ENCODE data around the gene HMSD.
A peak's percentile ranks its signal among the peaks of the same experiment; 100 is the strongest.
"Not testable (repeated sequence)": the region's sequence is repeated elsewhere in the genome, so short reads cannot be mapped to it uniquely, and the experiment has no call there.

The HMSD gene, protein sequence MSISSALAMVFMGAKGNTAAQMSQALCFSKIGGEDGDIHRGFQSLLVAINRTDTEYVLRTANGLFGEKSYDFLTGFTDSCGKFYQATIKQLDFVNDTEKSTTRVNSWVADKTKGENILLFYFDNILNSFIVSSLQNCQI

DNA sequence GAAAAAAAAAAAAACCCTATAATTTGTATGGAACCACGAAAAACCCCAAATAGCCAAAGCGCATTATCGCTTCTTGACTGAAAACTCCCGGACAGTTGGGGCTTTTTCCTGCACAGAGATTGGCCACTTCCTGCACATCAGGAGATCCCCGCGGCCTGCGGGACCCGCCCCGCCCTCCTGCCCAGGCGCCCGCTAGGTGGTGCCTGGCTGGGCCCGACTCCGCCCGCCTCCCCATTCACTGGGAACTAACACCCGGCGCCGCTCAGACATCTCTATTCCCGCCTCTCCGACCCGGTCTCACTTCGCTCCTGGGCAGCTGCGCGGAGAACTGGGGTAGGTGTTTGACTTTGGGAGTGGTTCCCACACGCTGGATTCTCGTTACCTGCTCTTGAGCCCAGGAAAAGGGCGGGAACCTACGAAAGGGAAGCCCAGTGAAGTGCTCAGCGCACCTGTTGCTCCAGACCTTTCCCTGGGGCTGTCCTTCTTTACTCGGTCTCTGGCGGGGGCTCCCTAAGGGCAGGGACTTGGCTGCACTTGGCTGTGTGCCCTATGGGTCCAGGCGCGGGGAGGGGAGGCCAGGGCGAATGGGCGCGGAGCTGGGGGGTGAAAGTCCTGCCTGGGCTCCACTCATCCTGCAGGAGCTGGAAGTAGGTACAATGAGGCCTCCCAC lies at the start of gene HMSD:
TSS of gene HMSD (plus strand) at position 234 of the 670 bp plus-strand sequence. CDS start 4,155 bp downstream, outside the sequence.
- peak; percentile 64 for DNase-seq

DNA sequence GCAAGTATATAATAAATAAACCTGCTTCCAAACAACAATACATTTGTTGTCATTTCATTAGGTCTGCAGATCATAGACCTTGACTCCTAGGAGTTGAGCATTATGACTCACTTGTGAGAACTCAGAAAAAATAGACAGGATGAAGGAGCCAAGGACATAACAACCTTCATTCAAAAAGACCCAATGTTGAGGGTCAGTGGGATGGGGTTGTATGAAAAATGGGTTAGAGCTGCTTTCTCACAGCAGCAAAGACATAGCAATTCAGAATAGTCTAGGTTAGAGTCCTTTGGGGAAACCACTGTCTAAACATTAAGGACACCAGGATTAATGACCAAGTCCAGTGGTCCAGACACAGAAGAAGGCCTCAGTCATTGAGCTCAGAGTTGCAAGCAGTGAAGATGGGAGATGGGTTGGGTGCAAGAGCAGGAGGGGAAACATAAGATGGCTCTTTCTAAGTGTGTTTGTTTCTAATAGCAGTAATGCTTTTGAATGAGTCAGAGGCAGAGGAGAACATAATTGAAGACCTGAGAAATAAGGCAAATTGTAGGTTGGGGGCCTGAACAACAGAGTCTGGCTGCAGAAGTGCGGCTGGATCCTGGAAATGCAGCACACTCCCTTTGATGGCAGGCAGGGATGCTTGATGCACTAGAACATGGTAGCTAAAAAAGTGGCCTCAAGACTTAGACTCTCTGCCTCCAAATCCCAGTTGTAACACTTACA lies 45.1 kb upstream of the HMSD start:
- DNase-seq = no peak

DNA sequence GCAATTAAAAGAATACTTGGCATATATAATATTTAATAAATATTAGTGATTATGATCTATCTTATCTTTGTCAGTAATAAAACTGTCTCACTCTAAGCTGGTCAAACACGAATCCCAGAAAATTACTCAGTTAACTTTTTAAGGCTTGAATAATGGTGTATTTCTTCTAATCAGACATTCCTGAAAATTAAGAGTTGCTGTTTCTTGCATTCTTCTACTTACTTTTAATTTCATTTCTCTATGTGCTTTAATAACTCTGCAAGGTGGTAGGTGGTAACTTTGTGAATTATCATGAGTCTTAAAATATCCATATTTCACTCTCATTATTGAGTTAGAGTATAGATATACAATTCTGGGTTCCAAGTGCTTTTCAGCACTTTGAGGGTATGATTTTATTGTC lies 44.4 kb upstream of the HMSD start:
- DNase-seq = no peak

DNA sequence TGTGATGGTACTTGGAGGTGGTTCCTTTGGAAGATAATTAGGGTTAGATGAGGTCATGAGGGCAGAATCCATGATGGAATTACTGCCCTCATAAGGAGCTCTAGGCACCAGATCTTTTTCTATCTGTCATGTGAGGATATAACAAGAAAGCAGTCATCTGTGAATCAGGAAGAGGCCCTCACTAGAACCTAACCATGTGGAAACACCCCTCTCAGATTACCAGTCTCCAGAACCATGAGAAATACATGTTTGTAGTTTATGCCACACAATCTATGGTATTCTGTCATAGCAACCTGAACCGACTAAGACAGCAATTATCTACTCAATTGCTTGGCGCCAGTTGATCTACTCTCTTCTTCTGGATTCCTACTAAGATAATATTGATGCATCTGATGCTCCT lies 43.7 kb upstream of the HMSD start:
- no peak for DNase-seq

DNA sequence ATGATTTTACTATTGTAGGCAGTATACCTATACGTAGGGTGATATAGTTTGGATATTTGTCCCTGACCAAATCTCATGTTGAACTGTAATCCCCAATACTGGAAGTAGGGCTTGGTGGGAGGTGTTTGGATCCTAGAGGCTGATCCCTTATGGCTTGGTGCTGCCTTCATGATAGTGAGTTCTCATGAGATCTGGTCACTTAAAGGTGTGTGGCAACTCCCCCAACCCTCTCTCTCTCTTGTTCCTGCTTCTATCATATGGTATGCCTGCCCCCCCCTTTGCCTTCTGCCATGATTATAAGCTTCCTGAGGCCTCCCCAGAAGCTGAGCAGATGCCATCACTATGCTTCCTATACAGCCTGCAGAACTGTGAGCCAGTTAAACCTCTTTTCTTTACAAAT lies 43.0 kb upstream of the HMSD start:
- no peak for DNase-seq

DNA sequence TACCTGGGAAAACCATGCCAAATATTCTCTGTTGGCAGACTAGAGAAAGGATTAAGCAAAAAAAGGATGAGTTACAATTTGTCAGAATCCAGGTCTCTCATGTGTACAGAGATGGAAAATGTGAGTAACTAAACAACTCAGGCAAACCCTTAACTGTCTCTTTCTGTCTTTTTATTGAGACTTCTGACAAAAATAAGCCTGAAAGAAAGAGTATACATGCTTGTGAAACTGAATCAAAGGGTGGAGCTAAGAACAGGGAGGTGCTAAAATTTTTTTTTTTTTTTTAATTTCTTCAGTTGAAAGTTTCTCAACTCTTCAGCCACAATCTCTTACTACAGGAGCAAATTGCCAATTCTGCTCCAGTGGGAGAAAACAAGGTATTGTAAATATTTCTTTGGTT lies 41.4 kb upstream of the HMSD start, which contains the start of gene SERPINB10:
TSS of gene SERPINB10 (plus strand) at position 295 of the 400 bp plus-strand sequence. CDS start 7,553 bp downstream, outside the sequence.
- DNase-seq = no peak

DNA sequence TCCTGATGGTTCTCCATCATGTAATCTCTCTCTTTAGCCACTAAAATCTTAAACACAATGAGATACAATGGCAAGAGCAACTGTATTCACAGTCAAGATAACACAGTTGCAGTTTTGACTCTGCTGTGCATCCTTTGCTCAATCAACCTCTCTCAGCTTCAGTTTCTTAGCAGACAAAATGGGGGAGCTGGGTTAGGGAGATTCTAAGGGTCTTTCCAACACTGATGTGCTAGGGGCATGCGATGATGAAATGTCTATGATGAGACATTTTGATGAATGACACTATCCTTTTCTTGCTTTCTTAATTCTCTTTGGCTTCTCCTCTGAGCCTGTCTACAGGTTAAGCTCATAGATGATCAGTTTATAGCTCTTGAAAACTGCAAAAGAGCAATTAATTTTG lies 40.2 kb upstream of the HMSD start:
- DNase-seq = no peak

DNA sequence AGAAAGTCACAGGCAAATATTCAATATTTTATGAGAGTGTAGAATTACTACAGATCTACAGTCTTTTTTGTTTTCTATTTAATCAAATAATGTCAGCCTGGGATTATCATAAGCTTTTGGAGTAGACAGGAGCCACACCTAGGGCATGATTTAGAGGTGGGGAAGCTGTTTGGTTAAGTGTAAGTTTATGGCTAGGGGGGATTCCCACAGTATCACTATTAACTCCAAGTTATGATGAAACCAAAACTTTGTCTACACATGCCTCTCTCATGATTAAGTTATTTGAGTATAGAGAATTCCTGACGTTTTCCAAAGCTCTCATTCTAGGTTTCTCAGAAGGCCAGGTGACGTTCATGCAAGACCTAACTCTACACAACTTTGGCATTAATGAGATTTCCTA lies 39.2 kb upstream of the HMSD start:
- DNase-seq = no peak

DNA sequence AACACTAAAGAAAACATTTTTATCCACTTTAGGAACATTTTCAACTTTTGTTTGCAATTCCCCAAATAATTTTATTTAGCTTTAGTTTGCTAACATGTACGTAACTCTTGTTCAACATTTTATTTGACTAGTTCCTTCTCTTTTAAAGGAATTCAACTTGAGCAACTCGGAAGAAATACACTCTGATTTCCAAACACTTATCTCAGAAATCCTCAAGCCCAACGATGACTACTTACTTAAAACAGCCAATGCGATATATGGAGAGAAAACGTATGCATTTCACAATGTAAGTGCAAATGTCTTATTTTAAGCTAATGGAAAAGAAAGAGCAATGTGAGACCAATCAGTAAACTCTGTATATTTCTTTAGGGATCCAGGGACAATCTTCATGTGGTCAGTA lies 31.3 kb upstream of the HMSD start:
- DNase-seq = no peak

DNA sequence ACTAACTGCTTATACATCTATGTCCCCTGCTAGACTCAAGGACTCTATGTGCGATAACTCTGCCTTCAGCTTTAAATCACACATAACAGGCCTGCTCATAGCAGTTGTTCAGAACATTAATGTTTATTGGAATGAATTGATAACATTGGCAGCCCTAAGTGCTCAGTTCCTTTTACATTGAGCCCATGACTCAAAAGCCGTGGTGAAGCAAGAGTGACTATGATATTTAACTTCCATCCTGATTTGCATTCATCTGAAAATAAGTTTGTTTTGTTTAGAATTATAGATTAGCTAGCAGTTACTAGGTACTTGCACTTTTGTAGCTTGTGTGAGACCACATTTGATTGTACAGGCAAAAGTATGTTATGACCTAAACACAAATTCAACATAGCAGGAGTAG lies 27.1 kb upstream of the HMSD start:
- DNase-seq = no peak

DNA sequence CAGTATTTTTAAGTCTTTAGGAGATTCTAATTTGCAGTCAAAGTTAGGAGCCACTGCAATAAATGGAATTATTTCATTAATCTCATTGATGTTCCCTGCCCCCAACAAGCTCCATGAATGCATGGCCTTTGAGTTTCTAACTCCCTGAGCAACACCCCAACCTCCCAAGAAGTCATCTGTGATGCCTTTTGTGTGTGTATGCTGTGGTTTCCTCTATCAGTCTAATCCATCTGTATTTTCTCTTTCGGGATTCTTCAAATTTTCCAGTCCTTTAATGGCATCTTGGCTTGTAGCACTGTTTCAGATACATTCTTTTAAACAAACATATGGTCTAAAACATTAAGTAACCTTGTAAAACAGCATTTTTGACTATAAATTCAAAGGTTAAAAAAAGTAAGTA lies 24.6 kb upstream of the HMSD start:
- no peak for DNase-seq

DNA sequence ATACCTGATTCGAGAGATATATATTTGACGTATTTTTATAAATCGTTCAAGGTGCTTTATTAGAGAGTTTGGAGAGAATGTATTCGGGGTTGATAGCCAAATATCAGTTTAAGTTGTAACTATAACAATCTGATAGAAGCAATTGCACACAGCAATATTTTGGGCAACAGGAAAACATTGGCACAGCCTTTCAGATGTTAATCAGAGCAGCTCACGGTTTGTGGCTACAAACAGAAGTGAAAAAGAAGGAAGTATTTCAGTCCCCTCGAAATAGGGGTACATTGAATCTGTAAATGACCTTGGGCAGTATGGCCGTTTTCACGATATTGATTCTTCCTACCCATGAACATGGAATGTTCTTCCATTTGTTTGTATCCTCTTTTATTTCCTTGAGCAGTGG lies 20.8 kb upstream of the HMSD start:
- DNase-seq = no peak

DNA sequence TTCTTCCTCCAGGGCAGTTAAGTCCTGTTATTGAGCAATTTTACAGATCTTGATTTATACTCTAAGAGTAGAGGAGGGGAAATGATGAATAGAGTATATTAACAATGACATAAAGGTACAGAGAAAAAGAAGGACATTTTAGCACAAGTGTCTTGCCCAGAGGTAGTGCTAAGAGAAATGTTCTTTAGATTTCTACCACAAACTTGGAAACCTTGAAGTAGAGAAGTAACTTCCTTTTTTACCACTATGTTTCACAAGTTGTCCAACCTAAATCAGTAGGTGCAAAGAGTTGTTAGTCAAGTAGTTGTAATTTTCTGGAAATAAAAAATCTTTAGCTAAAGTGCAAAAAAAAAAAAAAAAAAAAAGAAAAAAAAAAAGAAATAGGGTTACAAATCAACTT lies 19.7 kb upstream of the HMSD start:
- not testable (repeated sequence) for DNase-seq

DNA sequence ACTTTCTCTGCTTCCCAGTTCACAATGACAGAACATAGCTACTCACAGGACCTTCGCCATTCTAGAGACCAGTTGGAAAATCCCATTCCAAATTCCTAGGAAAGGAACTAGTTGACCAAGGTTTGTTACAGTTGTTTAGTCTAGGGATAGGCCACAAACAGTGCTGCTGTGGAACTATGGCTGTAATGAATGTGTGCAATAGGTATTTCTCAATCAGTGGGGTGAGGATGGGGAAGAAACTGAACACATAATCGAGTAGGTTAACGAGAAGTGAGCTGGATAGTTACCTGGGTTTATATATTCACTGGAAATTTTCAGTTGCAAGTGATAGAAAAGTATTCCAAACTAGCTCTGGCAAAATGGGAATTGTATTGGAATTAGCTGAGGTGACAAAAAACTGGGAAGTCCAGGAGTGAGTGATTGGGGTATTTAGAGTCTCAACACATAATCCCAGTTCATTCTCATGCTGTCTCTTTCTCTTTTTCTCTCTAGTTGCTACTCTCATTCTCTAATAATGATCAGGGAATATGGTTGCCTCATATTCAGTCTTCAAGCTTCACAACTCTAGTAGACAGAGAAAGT lies 18.2 kb upstream of the HMSD start:
- DNase-seq = no peak

DNA sequence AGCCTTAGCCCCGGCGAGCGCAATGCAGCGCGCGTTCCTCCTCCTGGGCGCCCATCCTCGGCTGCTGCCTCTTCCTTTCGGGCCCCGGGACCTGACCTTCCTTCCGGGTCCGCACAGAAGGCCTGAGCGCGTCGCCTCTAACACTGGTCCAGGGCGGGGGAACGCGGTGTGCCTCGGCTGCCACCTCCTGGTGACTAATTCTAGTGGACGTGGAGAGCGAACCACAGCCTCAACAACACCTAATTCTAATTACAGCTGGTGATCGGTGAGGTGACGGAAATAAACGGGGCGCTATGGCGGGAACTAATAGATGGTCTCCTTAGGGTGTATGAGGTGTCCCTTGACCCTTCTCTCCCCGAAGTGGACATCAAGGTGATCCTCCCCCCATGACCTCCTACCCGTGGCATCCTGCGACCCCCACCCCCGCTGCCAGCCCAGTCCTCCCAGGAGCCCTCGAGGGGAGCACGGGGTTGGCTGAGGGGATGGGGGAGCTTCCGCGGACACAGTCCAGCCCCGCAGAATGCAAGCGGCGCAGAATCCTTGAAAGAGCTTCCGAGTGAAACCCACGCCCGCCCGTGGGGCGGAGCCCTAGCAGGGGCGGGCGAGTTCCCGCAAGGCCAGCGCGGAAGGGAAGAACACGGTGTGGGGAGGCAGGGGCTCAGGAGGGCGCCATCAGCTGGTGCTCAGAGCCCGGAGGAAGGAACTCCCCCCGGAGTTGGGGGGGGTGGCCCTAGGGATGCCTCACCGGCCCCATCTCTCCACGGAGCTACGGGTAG lies 12.8 kb upstream of the HMSD start:
- DNase-seq = peak; percentile 87

DNA sequence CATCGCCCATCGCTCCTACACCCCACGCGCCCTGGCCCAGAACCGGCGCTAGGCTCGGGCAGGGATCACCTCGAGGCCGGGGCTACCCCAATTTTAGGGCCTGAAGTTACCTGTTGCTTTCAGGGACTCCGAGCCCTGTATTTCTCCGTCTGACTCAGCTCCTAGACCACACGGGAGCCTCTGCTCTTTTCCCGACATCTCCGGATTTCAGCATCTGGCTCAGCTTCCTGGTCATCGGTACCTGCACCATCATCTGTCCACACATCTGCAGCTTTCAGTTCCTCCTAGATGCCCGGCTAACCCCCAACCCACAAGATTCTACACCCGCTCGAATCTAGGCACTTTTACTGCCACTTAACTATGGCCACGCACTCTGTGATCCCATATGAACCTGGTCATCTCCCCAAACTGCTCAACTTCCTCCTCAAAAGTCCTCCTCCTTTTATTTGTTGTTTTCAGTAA lies 12.1 kb upstream of the HMSD start:
- peak; percentile 29 for DNase-seq

DNA sequence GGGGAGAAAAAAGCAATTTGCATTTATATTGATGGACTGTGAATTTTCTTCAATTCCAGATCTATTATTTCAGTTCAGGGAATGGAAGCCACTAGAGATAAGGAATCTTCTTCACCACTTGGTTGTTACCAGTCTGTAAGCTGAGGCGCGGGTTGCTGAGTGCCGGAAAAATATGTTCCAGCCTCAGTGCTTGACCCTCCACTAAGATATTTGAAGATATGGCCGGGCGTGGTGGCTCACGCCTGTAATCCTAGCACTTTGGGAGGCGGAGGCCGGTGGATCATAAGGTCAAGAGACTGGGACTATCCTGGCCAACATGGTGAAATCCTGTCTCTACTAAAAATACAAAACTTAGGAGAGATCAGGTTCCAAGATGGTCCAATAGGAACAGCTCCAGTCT lies 9.1 kb upstream of the HMSD start:
- DNase-seq = no peak

DNA sequence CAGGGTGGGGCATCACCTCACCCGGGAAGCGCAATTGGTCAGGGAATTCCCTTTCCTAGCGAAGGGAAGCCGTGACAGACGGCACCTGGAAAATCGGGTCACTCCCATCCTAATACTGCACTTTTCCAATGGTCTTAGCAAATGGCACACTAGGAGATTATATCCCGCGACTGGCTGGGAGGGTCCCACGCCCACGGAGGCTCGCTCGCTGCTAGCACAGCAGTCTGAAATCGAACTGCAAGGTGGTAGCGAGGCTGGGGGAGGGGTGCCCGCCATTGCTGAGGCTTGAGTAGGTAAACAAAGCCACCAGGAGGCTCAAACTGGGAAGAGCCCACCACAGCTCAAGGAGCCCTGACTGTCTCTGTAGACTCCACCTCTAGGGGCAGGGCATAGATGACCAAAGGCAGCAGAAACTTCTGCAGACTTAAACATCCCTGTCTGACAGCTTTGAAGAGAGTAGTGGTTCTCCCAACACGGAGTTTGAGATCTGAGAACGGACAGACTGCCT lies 8.5 kb upstream of the HMSD start:
- not testable (repeated sequence) for DNase-seq

DNA sequence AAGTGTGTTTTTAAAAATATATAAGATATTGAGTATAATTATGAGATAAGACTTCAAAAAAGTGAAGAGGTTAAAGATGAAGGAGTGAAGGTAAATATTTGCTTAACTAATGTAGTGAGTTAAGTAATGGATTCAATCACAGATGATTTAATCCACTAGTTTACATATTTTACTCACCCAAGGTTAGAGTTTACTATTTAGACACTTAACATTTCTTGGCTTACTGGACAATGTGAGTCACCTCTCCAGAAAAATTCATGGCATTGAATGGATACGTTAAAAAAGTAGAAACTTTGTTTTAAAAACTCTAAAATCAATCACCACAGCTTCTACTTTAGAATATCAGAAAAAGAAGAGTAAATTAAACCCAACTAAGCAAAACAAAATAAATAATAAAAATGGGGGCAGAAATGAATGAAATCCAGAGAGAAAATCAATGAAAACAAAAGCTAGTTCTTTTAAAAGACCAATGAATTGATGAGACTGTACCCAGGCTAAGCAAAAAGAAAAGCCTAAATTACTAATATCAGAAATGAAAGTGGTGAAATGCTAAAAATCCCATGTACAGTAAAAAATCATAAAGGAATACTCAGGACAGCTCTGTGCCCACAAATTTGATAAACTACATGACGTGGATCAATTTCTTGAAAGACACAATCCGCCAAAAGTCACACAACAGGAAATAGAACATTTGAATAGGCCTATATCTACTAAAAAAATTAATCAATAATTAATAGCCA lies 1.9 kb upstream of the HMSD start:
- no peak for DNase-seq

DNA sequence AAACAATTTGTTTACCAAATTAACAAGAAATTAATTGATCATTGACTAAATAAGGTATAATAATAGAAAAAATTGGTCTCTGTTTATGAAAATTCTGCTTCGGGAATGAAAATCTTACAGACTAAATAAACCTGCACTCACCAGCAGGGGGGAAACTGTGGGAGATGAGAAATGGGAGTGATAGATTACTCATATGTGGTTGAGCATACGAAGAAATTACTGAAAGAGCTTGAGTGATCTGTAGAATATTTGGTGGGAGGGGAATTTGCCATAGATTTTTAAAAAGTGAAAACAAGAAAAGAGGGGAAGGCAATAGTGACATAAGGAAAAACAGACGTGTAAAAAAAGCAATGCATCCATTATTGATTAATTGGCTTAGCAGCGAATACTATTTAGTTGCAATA lies 2.2 kb downstream of the HMSD start:
- no peak for DNase-seq

DNA sequence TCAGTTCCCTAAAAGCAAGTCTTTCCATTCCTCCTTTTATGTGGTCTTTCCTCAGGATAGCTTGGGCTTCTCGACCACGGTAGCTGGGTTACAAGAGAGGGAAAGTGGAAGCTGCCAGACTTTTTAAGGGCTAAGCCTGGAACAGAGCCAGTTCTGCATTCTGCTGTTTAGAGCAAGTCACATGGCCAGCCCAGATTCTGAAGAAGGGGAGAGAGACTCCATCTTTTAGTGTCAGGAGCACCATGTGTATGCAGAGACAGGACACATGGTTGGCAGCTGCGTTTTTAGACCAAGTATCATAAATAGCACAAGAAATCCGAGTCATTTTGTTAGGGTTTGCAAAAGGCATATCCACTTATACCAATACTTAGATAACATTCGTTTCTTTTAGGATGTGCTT lies 4.7 kb downstream of the HMSD start:
- peak; percentile 18 for DNase-seq

DNA sequence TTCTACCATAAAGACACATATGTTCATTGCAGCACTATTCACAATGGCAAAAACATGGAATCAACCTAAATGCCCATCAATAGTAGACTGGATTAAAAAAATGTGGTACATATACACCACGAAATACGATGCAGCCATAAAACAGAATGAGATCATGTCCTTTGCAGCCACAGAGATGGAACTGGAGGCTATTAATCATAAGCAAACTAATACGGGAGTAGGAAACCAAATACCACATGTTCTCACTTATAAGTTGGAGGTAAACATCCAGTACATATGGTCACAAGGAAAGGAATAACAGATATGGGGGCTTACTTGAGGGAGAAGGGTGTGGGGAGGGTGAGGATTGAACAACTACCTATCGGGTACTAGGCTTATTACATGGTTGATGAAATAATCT lies 7.7 kb downstream of the HMSD start:
- DNase-seq = no peak

Data from RPMI8226 (cell line).